IPS-18a (cell line): ENCODE results near the gene EMILIN3.

Source experiments
- H3K27ac ChIP-seq: one replicate; pipeline ENCODE4 v1.5.1; 2013; ENCODE audit warnings: low read length
- H3K27me3 ChIP-seq: one replicate; pipeline ENCODE4 v1.6.1; 2013; ENCODE audit warnings: mild to moderate bottlenecking, low read length; ENCODE audit not compliant: control insufficient read depth, insufficient read depth
- H3K36me3 ChIP-seq: one replicate; pipeline ENCODE4 v1.6.1; 2013; ENCODE audit warnings: low read depth, low read length; ENCODE audit not compliant: control insufficient read depth
- H3K4me1 ChIP-seq: one replicate; pipeline ENCODE4 v1.6.1; 2013; ENCODE audit warnings: low read depth, low read length; ENCODE audit not compliant: control insufficient read depth
- H3K4me3 ChIP-seq: one replicate; pipeline ENCODE4 v1.5.1; 2013; ENCODE audit warnings: low read length
- H3K9ac ChIP-seq: one replicate; pipeline ENCODE4 v1.6.1; 2013; ENCODE audit warnings: mild to moderate bottlenecking, low read length, moderate library complexity
- H3K9me3 ChIP-seq: one replicate; pipeline ENCODE4 v1.6.1; 2013; ENCODE audit warnings: low read depth, low read length; ENCODE audit not compliant: control insufficient read depth

Gene EMILIN3

GRCh38 chr20:41405436-41405835, 38.8 kb upstream of the EMILIN3 start:
- H3K4me3 ChIP-seq: no peak overlapping the region
- H3K9me3 ChIP-seq: no peaks in the 10 kb centered on the region
- H3K4me1 ChIP-seq: no peaks in the 10 kb centered on the region
- no peaks in the 10 kb centered on the region for H3K27me3 ChIP-seq
- H3K9ac ChIP-seq: no peak overlapping the region
- H3K36me3 ChIP-seq: peaks cover 63% of the 10 kb centered on the region
- H3K27ac ChIP-seq: no peak overlapping the region

- no peaks in the 10 kb centered on the region for H3K4me1 ChIP-seq
- H3K36me3 ChIP-seq: peaks cover 48% of the 10 kb centered on the region
- no peaks in the 10 kb centered on the region for H3K9me3 ChIP-seq
- H3K9ac ChIP-seq: no peak overlapping the region
- H3K27ac ChIP-seq: no peak overlapping the region
- H3K27me3 ChIP-seq: no peaks in the 10 kb centered on the region
- no peak overlapping the region for H3K4me3 ChIP-seq
Observed at GRCh38 chr20:41403604-41404003, 37.0 kb upstream of the EMILIN3 start.

- H3K9ac ChIP-seq: no peak overlapping the region
- no peaks in the 10 kb centered on the region for H3K9me3 ChIP-seq
- H3K27ac ChIP-seq: no peak overlapping the region
- H3K27me3 ChIP-seq: no peaks in the 10 kb centered on the region
- H3K36me3 ChIP-seq: peaks cover 5% of the 10 kb centered on the region
- peaks cover 12% of the 10 kb centered on the region for H3K4me1 ChIP-seq
- no peak overlapping the region for H3K4me3 ChIP-seq
Observed at GRCh38 chr20:41398408-41398807, 31.8 kb upstream of the EMILIN3 start.

GRCh38 chr20:41395667-41396664, 29.3 kb upstream of the EMILIN3 start:
- Histone ChIP-seq H3K4me3 (no peak overlapping the region), H3K9me3 (no peaks in the 10 kb centered on the region), H3K36me3 (no peaks in the 10 kb centered on the region), H3K27ac (no peak overlapping the region), H3K9ac (no peak overlapping the region), H3K4me1 (peaks cover 12% of the 10 kb centered on the region), H3K27me3 (no peaks in the 10 kb centered on the region)

- Histone ChIP-seq H3K4me3 (no peak overlapping the region), H3K27ac (no peak overlapping the region), H3K9me3 (no peaks in the 10 kb centered on the region), H3K27me3 (no peaks in the 10 kb centered on the region), H3K9ac (no peak overlapping the region), H3K36me3 (no peaks in the 10 kb centered on the region), H3K4me1 (peaks cover 12% of the 10 kb centered on the region)
Observed at GRCh38 chr20:41394931-41395666, 28.5 kb upstream of the EMILIN3 start.

GRCh38 chr20:41394081-41394480, 27.5 kb upstream of the EMILIN3 start:
- H3K4me1 ChIP-seq: peaks cover 12% of the 10 kb centered on the region
- H3K4me3 ChIP-seq: no peak overlapping the region
- H3K27me3 ChIP-seq: no peaks in the 10 kb centered on the region
- no peak overlapping the region for H3K27ac ChIP-seq
- no peak overlapping the region for H3K9ac ChIP-seq
- H3K9me3 ChIP-seq: no peaks in the 10 kb centered on the region
- no peaks in the 10 kb centered on the region for H3K36me3 ChIP-seq

- no peaks in the 10 kb centered on the region for H3K36me3 ChIP-seq
- no peaks in the 10 kb centered on the region for H3K27me3 ChIP-seq
- no peak overlapping the region for H3K27ac ChIP-seq
- H3K9ac ChIP-seq: no peak overlapping the region
- H3K9me3 ChIP-seq: no peaks in the 10 kb centered on the region
- peaks cover 12% of the 10 kb centered on the region for H3K4me1 ChIP-seq
- H3K4me3 ChIP-seq: no peak overlapping the region
Observed at GRCh38 chr20:41393705-41394066, 27.1 kb upstream of the EMILIN3 start.

GRCh38 chr20:41392871-41393704, 26.5 kb upstream of the EMILIN3 start:
- no peaks in the 10 kb centered on the region for H3K27me3 ChIP-seq
- H3K4me1 ChIP-seq: peaks cover 12% of the 10 kb centered on the region

GRCh38 chr20:41392295-41392694, 25.7 kb upstream of the EMILIN3 start:
- no peak overlapping the region for H3K27ac ChIP-seq
- H3K36me3 ChIP-seq: no peaks in the 10 kb centered on the region
- no peak overlapping the region for H3K9ac ChIP-seq
- H3K4me3 ChIP-seq: no peak overlapping the region
- H3K9me3 ChIP-seq: no peaks in the 10 kb centered on the region
- H3K4me1 ChIP-seq: peaks cover 12% of the 10 kb centered on the region
- no peaks in the 10 kb centered on the region for H3K27me3 ChIP-seq

More at GRCh38 chr20:41392871-41393704, 26.5 kb upstream of the EMILIN3 start:
- Histone ChIP-seq H3K9me3 (no peaks in the 10 kb centered on the region), H3K9ac (no peak overlapping the region), H3K27ac (no peak overlapping the region), H3K36me3 (no peaks in the 10 kb centered on the region), H3K4me3 (no peak overlapping the region)

GRCh38 chr20:41391587-41392001, 25.0 kb upstream of the EMILIN3 start:
- no peak overlapping the region for H3K9ac ChIP-seq
- H3K4me3 ChIP-seq: no peak overlapping the region
- H3K27ac ChIP-seq: no peak overlapping the region
- H3K9me3 ChIP-seq: no peaks in the 10 kb centered on the region
- H3K36me3 ChIP-seq: no peaks in the 10 kb centered on the region
- peaks cover 12% of the 10 kb centered on the region for H3K4me1 ChIP-seq
- no peaks in the 10 kb centered on the region for H3K27me3 ChIP-seq

- Histone ChIP-seq H3K9me3 (no peaks in the 10 kb centered on the region), H3K27me3 (no peaks in the 10 kb centered on the region), H3K4me1 (peaks cover 6% of the 10 kb centered on the region), H3K36me3 (no peaks in the 10 kb centered on the region), H3K4me3 (no peak overlapping the region), H3K27ac (no peak overlapping the region), H3K9ac (no peak overlapping the region)
Observed at GRCh38 chr20:41390889-41391288, 24.3 kb upstream of the EMILIN3 start.
